ENCODE data around the gene ZNF785.
"Not testable (repeated sequence)": the region's sequence is repeated elsewhere in the genome, so short reads cannot be mapped to it uniquely, and the experiment has no call there.

DNA sequence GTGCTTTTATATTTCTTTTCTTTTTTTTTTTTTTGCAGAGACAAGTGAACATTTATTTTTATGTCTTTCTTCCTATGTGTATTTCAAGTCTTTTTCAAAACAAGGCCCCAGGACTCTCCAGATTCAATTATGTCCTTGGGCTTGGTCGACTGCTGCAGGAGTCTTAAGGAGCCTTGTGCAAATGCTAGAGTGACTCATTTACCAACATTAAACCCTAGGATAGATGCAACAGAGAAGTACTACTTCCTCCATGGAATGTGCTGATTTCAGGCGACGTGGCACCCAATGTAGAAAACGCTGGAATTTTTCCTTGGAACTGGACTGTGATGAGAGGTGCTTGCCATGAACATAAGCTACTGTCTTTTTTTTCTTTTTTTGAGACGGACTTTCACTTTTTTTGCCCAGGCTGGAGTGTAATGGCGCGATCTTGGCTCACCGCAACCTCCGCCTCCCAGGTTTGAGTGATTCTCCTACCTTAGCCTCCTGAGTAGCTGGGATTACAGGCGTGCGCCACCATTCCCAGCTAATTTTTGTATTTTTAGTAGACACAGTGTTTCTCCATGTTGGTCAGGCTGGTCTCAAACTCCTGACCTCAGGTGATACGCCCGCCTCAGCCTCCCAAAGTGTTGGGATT is 49.0 kb downstream of the ZNF785 start:
- not testable (repeated sequence) for TF ChIP-seq POLR2A, POLR2AphosphoS5 (IDR thresholded peaks at IDR 0.05; ENCODE audit: low read depth, low read length)

Data from GM12892 (cell line).